MG63 (cell line): ENCODE measurements around the gene CACNA1D. TPM values are rescaled to one million over a fixed set of nuclear protein-coding genes. Genes with fewer than 3 reads are reported as not detected.
"Not testable (repeated sequence)": the region's sequence is repeated elsewhere in the genome, so short reads cannot be mapped to it uniquely, and the experiment has no call there.

ENCODE experiments used
- DNase-seq: peaks from one replicate; pipeline ENCODE4 v3.0.0-alpha.2; 2020
- H3K27me3 ChIP-seq: fragments of 250-450 bp; sonication (Bioruptor Pico); 2 replicates; pipeline ENCODE4 v1.5.1; 2020; ENCODE audit warnings: mild to moderate bottlenecking, moderate library complexity
- H3K36me3 ChIP-seq: fragments of 250-450 bp; sonication (Bioruptor Pico); 2 replicates; pipeline ENCODE4 v1.5.1; 2020; ENCODE audit warnings: mild to moderate bottlenecking, moderate library complexity
- H3K4me3 ChIP-seq: fragments of 250-450 bp; sonication (Bioruptor Pico); 2 replicates; pipeline ENCODE4 v1.5.1; 2020; ENCODE audit warnings: mild to moderate bottlenecking, moderate library complexity
- H3K9me3 ChIP-seq: fragments of 250-450 bp; sonication (Bioruptor Pico); 2 replicates; pipeline ENCODE4 v1.5.1; 2020; ENCODE audit warnings: mild to moderate bottlenecking, moderate library complexity
- total RNA-seq: library from RNA; depleted of rRNA; stranded (reverse); fragments of >200 nt; shearing (Covaris generic); gene quantifications from 2 replicates; pipeline ENCODE4 v1.2.3, GENCODE V29; 2014; ENCODE audit warnings: low replicate concordance

The CACNA1D gene
- total RNA-seq, 1 experiment from 2014 or later = not detected

DNA sequence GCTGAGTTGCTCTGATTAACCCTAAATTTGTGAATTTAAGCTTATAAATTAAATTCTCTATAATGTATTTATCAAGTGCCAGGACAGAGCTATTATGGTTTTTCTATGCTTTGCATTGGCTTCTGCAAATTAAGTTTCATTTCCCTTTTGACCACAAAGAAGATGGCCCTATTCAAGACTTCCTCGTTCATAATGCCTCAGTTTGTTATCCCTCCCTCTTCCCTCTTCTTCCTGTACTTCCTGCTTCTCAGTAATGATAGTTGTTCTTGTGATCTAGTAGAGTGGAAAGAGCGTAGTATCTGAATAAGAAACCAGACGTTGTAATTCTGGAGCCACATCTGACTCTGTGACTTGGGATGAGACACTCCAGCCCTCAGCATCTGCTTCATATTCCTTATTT, 118.7 kb downstream of the CACNA1D start:
- H3K4me3 ChIP-seq = no peak overlapping the region
- no peaks in the 10 kb centered on the region for H3K36me3 ChIP-seq
- H3K9me3 ChIP-seq = no peaks in the 10 kb centered on the region
- no peak for DNase-seq
- H3K27me3 ChIP-seq = no peaks in the 10 kb centered on the region; the same call in 1 of the 2 replicates

DNA sequence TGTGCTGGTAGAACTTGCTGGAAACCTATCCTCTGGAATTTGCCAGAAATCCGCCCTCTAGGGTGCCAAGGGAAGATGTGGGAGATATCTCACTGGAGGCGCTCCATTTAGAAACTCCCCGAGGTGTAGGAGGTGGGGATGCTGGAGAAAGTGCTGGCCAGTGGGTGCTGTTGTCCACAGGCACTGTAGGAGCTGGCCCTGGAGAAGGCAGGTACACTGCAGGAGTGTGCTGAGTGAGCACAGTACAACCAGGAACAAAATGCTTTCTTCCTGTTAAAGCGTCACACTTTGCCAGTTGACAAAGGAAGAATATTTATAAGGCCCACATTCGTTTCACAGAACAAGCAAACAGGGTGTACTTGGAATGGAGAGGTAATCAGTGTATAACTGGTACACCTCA, 119.9 kb downstream of the CACNA1D start:
- Histone ChIP-seq H3K27me3 (no peaks in the 10 kb centered on the region; the same call in 1 of the 2 replicates), H3K4me3 (no peak overlapping the region), H3K36me3 (no peaks in the 10 kb centered on the region), H3K9me3 (no peaks in the 10 kb centered on the region)
- no peak for DNase-seq

DNA sequence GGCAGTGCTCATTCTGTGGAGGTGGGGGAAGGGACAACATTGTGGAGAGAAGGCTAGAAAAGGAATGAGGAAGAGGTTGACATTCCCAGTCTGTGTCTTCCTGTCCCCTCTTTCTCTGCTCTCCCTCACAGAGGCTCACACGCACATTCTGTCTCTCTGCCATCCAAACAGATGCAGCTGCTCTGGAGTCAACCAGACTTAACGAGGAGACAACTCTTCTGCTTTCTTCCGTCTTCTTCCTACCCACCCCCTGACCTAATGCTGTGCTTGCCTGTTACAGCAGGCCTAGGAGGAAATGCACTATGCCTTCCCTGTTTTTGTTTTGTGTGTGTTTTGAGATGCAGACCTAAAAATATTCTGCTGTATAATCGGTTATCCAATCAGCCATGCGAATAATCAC, 121.9 kb downstream of the CACNA1D start:
- Histone ChIP-seq H3K9me3 (no peaks in the 10 kb centered on the region), H3K27me3 (no peaks in the 10 kb centered on the region), H3K4me3 (no peak overlapping the region), H3K36me3 (no peaks in the 10 kb centered on the region)
- no peak for DNase-seq

DNA sequence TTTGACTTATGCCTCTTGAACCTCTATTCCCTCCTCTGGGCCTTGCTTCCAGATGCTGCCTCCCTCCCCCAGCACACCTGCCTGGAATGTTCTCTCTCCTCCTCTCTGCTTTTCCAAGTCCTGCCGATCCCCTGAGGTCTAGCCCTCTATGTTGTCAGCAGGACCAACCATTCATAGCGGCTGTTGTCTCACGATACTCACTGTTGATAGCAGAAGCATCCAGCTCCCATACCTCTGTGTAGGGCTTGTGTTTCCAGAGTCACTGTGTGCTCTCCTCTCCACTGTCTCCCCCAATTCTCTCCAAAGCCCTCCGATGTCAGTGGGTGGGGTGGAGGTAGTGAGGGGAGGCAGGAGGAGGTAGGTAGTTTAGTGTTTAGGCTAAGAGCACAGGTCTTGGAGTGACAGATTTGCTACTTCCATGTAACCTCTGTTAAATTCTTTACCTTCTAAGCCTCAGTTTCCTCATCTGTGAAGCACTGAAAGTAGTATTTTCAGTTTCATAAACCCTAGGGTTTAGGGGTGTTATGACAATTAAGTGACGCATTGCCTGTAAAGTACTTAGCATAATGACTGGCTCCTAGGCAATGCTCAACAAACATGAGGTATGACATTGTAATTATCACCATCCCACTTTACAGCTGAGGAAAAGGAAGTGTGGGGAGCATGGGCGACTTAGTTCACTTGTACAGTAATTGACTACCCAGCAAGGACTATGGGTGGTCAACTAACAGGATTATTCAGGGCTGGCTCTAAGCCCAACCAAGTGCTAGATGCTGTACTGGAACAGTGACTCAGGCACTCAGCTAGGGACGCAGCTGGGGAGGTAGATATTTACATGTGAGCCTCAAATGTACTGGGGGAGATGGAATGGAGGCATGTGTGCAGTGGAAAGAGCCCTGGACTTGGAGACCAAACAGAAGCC, 122.8 kb downstream of the CACNA1D start:
- H3K4me3 ChIP-seq = no peak overlapping the region
- DNase-seq = no peak
- no peaks in the 10 kb centered on the region for H3K36me3 ChIP-seq
- H3K27me3 ChIP-seq = no peaks in the 10 kb centered on the region
- no peaks in the 10 kb centered on the region for H3K9me3 ChIP-seq

DNA sequence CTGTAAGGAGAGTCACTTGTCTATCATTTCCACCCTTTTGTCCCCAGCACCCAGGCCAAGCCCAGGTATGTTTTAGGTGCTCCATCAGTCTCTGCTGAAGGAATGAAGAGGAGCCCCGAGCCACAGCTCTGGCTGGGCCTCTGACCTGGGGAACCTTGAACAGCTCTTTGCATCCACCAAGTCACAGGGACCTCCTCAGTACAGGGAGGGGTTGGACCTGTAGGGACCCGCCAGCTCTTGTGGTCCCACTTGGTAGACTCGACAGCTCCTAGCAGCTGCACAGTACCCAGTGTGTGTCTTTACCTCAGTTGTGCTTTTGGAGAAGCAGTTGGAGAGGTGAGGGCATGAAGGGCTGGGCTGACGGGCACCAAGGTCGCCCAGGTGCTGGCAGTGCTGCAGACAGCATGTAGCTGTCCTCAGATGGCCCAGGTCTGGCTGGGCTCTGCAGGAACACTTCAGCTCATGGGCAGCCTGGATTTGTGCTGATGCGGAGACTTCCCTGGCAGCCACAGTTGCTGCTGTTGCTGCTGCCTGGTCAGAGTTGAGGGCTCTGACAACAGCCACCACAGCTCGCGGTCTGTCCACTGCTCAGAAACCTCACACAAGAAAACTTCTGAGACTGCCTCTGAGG, 123.6 kb downstream of the CACNA1D start:
- no peak for DNase-seq
- no peak overlapping the region for H3K4me3 ChIP-seq
- no peaks in the 10 kb centered on the region for H3K36me3 ChIP-seq
- H3K9me3 ChIP-seq = no peaks in the 10 kb centered on the region
- no peaks in the 10 kb centered on the region for H3K27me3 ChIP-seq

DNA sequence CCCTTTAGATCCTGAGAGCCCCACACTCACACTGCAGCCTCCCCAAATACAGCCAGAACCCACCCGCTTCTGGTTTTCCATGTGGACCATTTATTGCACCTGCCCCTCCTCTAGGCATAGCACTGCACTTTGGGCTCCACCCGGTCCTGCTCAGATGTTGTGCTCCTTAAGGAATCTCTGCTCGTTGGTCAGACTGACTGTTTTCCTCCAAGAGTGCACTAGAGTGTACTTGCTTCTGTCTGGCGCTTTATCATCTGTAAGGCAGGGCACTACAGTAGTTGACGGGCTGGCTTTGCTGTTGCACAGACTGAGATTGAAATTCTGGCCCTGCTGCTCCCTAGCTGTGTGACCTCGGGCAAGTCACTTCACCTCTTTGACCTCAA, 124.1 kb downstream of the CACNA1D start:
- Histone ChIP-seq H3K27me3 (no peaks in the 10 kb centered on the region), H3K9me3 (no peaks in the 10 kb centered on the region), H3K4me3 (no peak overlapping the region), H3K36me3 (no peaks in the 10 kb centered on the region)
- no peak for DNase-seq

DNA sequence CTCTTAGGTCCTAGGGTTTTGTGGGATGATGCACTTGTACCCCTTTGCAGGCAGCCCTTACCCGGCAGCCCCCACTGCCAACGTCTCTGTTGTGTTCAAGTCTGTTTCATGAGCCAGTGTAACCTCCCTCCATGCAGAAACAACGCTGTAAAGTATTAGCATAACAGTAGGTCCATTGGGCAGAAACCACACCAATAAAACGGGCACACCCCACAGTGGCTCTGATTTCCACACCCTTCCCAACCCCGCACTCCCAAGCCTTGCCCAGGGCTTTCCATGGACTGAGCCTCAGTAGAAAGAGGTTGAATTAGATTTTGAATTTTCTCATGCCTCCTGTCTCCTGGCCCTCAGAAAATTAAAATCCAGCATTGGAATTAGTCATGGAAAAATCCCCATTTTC, 124.5 kb downstream of the CACNA1D start:
- Histone ChIP-seq H3K27me3 (no peaks in the 10 kb centered on the region), H3K9me3 (no peaks in the 10 kb centered on the region), H3K36me3 (no peaks in the 10 kb centered on the region), H3K4me3 (no peak overlapping the region)
- DNase-seq = no peak

DNA sequence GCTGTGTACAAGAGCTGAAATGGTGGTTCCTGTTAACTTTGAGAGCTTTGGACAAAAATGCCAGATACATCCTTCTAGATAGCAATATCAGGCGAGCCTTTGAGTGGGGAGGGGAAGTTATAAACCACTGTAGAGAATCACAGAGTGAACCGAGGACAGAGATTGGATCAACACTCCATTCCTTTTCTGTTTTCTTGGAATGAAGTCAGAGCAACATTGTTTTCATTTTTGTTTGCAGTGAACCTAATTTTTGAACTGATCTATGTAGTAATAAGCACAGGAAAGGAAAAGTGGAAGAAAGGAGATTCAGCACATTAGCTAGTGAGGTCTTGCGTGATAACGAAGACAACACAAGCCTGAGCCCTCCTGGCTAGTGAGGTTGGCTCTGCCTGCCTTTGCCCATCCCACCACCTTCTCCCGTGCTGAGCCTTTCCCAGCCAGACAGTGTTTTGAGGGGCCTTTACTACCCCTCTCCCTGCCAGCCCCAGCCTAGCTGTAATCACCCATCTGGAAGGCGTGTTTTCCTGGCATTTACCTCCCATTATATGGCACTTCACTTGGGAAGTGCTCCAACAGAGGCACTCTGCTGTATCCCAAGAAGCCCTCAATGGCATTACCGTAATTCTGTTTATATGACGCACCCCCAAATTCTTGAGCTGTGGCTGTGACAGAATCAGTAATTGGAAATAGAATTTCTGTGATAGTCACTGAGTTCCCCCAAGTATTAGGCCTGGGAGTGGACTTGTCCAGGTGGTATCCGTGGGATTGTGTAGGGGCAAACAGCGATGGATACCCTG, 129.8 kb downstream of the CACNA1D start:
- H3K9me3 ChIP-seq = no peaks in the 10 kb centered on the region
- H3K27me3 ChIP-seq = no peaks in the 10 kb centered on the region
- H3K36me3 ChIP-seq = no peaks in the 10 kb centered on the region
- no peak overlapping the region for H3K4me3 ChIP-seq
- DNase-seq = no peak

DNA sequence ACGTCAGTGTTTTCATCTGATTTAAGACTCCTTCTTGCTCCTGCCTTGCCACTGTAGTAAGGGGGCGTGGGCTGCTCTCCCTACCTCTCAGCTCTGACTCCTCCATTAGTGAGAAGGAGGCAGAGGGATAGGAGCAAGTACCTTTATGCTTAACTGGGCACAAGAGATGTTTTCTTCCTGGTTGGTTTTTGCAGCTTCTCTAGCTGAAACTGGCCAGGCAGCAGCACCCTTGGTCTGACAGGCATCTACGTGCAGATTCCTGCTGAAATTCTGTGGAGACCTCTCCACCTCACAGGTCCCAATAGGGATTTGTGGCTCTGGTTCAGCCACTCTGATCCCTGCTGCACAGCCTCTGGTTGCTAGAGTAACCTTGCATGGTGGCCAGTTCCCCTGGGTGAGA, 132.5 kb downstream of the CACNA1D start:
- DNase-seq = no peak

DNA sequence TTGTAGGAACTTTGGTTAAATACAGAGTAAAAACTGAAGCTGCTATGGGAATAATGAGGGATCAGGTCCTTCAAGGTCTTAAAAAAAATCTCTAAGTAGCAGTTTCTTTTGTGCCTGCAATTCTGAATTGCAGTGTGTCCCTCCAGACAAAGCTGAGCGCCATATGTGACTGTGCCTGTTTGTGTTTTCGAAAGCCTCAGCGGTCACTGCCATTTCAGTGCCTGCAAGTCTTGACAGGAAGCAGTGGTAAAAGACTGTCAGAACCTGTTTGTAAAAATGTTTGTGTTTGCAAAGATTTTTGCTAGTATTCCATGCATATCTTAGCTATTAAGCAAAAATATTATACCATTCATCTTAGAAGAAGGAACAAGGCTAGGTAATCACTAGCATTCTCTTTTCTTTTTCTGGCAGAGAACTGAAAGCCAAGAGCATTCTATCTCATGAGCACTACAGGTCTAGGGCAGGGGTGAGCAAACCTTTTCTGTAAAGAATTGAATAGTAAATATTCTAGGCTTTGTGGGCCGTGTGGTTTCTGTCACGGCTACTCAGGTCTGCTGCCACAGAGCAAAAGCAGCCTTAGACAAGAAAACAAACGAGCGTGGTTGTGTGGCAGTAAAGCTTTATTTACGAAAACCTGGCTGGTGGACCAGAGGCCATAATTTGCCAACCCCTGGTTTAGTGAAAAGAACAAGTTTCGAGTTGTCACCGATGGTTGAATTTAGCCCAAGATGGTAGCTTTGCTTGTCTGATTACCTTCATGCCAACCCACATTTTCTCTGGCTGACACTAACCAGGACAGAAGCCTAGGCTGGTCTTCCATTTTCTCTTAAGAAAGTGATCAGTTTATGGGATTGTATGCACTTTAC, 134.4 kb downstream of the CACNA1D start:
- no peaks in the 10 kb centered on the region for H3K36me3 ChIP-seq
- H3K9me3 ChIP-seq = no peaks in the 10 kb centered on the region
- DNase-seq = no peak

More for the DNA sequence above, 132.5 kb downstream of the CACNA1D start:
- H3K4me3 ChIP-seq = no peak overlapping the region
- no peaks in the 10 kb centered on the region for H3K9me3 ChIP-seq
- H3K27me3 ChIP-seq = no peaks in the 10 kb centered on the region
- no peaks in the 10 kb centered on the region for H3K36me3 ChIP-seq

DNA sequence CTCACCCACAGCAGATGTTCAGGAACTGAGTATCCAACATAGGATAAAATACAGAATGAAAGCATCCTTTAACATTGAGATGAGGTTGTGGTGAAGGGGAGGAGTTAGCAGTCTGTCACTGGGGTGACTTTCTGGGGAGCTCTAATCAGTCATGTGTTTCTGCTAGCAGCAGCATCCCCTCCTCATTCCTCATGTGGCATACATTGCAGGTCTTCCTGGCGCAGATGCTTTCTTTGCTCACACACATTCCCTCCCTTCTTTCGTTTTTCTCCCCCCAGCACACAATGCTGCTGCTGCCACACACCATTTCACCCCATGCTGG, 135.0 kb downstream of the CACNA1D start:
- H3K4me3 ChIP-seq = no peak overlapping the region
- H3K27me3 ChIP-seq = no peaks in the 10 kb centered on the region
- H3K9me3 ChIP-seq = no peaks in the 10 kb centered on the region
- no peak for DNase-seq
- no peaks in the 10 kb centered on the region for H3K36me3 ChIP-seq

More for the DNA sequence above, 134.4 kb downstream of the CACNA1D start:
- H3K4me3 ChIP-seq = no peak overlapping the region
- H3K27me3 ChIP-seq = no peaks in the 10 kb centered on the region

DNA sequence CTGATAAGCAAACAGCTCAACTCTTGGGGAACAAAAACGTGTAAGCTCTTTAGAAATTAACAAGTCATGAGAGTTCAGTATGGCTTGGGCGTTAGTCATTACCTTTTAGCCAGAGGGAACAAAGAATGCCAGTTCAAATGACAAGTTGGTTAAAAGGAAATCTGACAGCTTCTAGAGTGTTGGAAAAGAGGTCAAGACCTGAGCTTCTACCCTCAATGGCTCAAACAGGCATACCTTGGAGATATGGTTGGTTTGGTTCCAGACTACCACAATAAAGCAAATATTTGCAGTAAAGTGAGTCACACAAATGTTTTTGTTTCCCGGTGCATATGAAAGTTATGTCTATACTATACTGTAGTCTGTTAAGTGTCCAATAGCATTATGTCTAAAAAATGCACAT, 136.1 kb downstream of the CACNA1D start:
- H3K9me3 ChIP-seq = no peaks in the 10 kb centered on the region
- H3K4me3 ChIP-seq = no peak overlapping the region
- DNase-seq = no peak
- H3K36me3 ChIP-seq = no peaks in the 10 kb centered on the region
- no peaks in the 10 kb centered on the region for H3K27me3 ChIP-seq

DNA sequence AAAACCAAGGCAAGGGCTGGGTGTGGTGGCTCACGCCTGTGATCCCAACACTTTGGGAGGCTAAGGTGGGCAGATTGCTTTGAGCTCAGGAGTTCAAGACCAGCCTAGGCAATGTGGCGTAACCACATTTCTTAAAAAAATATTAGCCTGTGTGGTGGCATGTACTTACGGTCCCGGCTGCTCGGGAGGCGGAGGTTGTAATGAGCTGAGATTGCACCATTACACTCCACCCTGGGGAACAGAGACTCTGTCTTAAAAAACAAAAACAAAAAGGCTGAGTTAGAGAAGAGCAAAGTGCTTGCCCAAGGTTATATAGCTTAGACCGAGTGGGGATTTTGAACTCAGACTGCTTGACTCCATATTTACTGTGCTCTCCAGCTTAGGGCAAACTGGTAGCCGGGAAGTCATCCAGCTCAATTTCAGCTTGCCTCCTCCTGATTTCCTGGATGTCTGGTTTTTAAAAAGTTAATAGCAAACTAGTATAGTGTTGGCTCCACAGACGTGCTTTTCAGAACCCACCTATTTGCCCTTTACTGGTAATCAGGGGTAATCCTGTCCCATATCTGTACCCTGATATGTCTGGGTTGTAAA, 138.9 kb downstream of the CACNA1D start:
- Histone ChIP-seq H3K4me3 (no peak overlapping the region), H3K36me3 (no peaks in the 10 kb centered on the region), H3K9me3 (no peaks in the 10 kb centered on the region), H3K27me3 (no peaks in the 10 kb centered on the region)
- no peak for DNase-seq

DNA sequence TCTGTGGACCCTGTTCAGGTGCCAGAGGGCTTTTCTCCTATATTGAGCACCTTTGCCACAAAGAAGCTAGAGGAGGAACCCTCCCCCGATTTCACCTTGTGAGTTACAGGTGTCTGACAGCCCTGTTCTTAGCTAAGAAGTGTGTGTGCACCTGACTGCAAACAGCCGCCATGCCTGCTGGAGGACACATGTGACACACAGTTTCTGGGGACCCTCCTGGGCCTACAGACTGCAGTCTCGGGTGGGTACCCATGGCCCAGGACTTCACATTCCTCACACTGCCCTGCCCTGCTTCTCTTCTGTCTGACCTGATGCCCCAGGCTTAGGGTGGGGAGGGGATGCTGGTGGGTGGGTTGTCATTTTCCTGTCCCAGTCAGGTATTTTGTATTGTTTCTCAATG, 140.6 kb downstream of the CACNA1D start:
- Histone ChIP-seq H3K27me3 (no peaks in the 10 kb centered on the region), H3K4me3 (no peak overlapping the region), H3K36me3 (no peaks in the 10 kb centered on the region), H3K9me3 (no peaks in the 10 kb centered on the region)
- DNase-seq = no peak

DNA sequence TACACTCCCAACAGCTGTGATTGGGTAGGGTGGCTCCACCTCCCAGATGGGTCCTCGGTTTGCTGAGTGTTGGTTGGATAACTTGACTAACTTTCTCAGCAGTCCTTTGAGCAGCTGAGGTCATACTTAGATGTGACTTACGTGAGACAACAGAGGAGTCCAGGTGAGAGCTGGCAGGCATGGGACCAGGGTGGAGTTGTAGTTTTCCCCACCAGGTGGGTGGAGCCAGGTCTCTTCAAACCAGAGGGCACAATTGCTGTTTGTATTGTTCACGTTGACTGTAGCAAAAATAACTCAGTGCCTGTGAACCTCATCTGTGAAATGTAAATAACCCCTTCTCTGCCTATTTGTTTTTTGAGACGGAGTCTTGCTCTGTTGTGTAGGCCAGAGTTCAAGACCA, 144.4 kb downstream of the CACNA1D start:
- H3K9me3 ChIP-seq = not testable (repeated sequence)

DNA sequence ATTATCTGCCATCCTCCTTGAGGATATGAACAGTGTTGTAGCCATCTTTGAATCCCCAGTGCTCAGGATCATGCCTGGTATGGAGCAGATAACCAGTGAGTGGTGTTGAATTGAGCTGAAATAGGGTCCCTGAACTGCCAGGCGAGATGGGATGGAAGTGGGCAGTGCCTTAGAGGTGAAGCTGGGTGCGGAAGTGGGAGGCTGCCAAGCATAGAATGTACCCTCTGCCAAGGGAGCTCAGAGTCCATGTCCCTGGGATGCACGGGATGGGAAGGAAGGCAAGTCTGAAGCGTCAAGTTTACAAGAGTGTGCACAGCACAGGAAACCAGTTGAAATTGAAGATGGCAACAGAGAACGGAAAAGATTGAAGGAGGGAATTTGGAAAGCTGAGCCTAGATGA, 147.0 kb downstream of the CACNA1D start:
- H3K4me3 ChIP-seq = no peak overlapping the region

More for the DNA sequence above, 144.4 kb downstream of the CACNA1D start:
- not testable (repeated sequence) for H3K27me3 ChIP-seq, DNase-seq, H3K36me3 ChIP-seq, H3K4me3 ChIP-seq

More for the DNA sequence above, 147.0 kb downstream of the CACNA1D start:
- H3K27me3 ChIP-seq = no peaks in the 10 kb centered on the region
- H3K9me3 ChIP-seq = no peaks in the 10 kb centered on the region
- H3K36me3 ChIP-seq = no peaks in the 10 kb centered on the region
- no peak for DNase-seq
